ENCODE data around the gene TFCP2L1.
"Not testable (repeated sequence)": the region's sequence is repeated elsewhere in the genome, so short reads cannot be mapped to it uniquely, and the experiment has no call there.

- not testable (repeated sequence) for TF ChIP-seq CTCF, POLR2A (IDR thresholded peaks at IDR 0.05)
Measured at GRCh38 chr2:121227381-121228144, 57.4 kb downstream of the TFCP2L1 start.
